GM23248 (cell line): ENCODE data around the gene HLCS. TPM values are rescaled to one million over a fixed set of nuclear protein-coding genes. Genes with fewer than 3 reads are reported as not detected.

Experiments
- DNase-seq: peaks from one replicate; pipeline ENCODE4 v3.0.0-alpha.2; 2015
- H2AFZ ChIP-seq: fragments of 200-600 bp; sonication (generic); 2 replicates; pipeline ENCODE4 v1.6.1; 2016; ENCODE audit warnings: antibody characterized with exemption
- H3F3A ChIP-seq: fragments of 200-600 bp; sonication (generic); 2 replicates; pipeline ENCODE4 v1.6.1; 2016; ENCODE audit warnings: mild to moderate bottlenecking, antibody characterized with exemption, mixed run types; ENCODE audit not compliant: insufficient read depth
- H3K27ac ChIP-seq: fragments of 200-600 bp; sonication (generic); 2 replicates; pipeline ENCODE4 v1.5.1; 2016; ENCODE audit warnings: mild to moderate bottlenecking
- H3K27me3 ChIP-seq: fragments of 200-600 bp; sonication (generic); replicated peaks from 2 replicates; pipeline ENCODE4 v1.6.1; 2016; ENCODE audit warnings: mild to moderate bottlenecking; ENCODE audit not compliant: insufficient read depth
- H3K36me3 ChIP-seq: fragments of 200-600 bp; sonication (generic); 2 replicates; pipeline ENCODE4 v1.6.1; 2016; ENCODE audit warnings: low read depth, mild to moderate bottlenecking
- H3K4me1 ChIP-seq: fragments of 200-600 bp; sonication (generic); 2 replicates; pipeline ENCODE4 v1.6.1; 2016; ENCODE audit warnings: mild to moderate bottlenecking; ENCODE audit not compliant: insufficient read depth
- H3K4me2 ChIP-seq: fragments of 200-600 bp; sonication (generic); one replicate; pipeline ENCODE4 v1.6.1; 2016; ENCODE audit warnings: mild to moderate bottlenecking; ENCODE audit not compliant: unreplicated experiment
- H3K4me3 ChIP-seq: fragments of 200-600 bp; sonication (generic); 2 replicates; pipeline ENCODE4 v1.5.1; 2016; ENCODE audit warnings: mild to moderate bottlenecking
- H3K79me2 ChIP-seq: fragments of 200-600 bp; sonication (generic); 2 replicates; pipeline ENCODE4 v1.6.1; 2016; ENCODE audit warnings: mild to moderate bottlenecking; ENCODE audit not compliant: insufficient read depth
- H3K9ac ChIP-seq: fragments of 200-600 bp; sonication (generic); 2 replicates; pipeline ENCODE4 v1.6.1; 2016; ENCODE audit warnings: mild to moderate bottlenecking
- H3K9me2 ChIP-seq: fragments of 200-600 bp; sonication (generic); 2 replicates; pipeline ENCODE4 v1.6.1; 2016; ENCODE audit warnings: mixed run types, mild to moderate bottlenecking, moderate library complexity; ENCODE audit not compliant: insufficient read depth
- H3K9me3 ChIP-seq: fragments of 200-600 bp; sonication (generic); one replicate; pipeline ENCODE4 v1.6.1; 2017; ENCODE audit warnings: low read depth
- H4K20me1 ChIP-seq: fragments of 200-600 bp; sonication (generic); 2 replicates; pipeline ENCODE4 v1.6.0; 2016; ENCODE audit not compliant: insufficient read depth
- EZH2 ChIP-seq: fragments of 200-600 bp; sonication (generic); IDR thresholded peaks from 2 replicates; pipeline ENCODE4 v1.6.1; 2018; ENCODE audit warnings: antibody characterized with exemption, mild to moderate bottlenecking; ENCODE audit not compliant: insufficient read depth, poor library complexity, severe bottlenecking
- EZH2phosphoT487 ChIP-seq: fragments of 200-600 bp; sonication (generic); IDR thresholded peaks from 2 replicates; pipeline ENCODE4 v1.6.1; 2018; ENCODE audit warnings: antibody characterized with exemption, moderate library complexity, mild to moderate bottlenecking, low read depth; ENCODE audit not compliant: insufficient read depth
- WGBS, 2 experiments: methylation state at CpG; one replicate each; pipeline ENCODE4 v1.1.6; 2015 to 2017; ENCODE audit warnings: low lambda C conversion rate in 2 of 2, low coverage in 1 of 2; ENCODE audit errors: missing lambda C conversion rate in 2 of 2; 5-methylcytosine and 5-hydroxymethylcytosine counted together
- in situ Hi-C: fragments of 300-500 bp; cut with MboI; formaldehyde crosslinking; loops from 2 replicates; pipeline ENCODE4 v1.15.0; 2020
- polyA plus RNA-seq: library from polyadenylated mRNA; unstranded; fragments of >200 nt; fragmentation: Nextera tagmentation; extraction: Ambion mirVana; gene quantifications from 2 replicates; pipeline ENCODE4 v1.2.1, GENCODE V29; 2016
- total RNA-seq: library from RNA; depleted of rRNA; stranded (reverse); fragments of >200 nt; shearing (Covaris generic); gene quantifications from 2 replicates; pipeline ENCODE4 v1.2.3, GENCODE V29; 2014

The HLCS gene
- total and polyA plus RNA-seq, 2 experiments from 2014 or later: 21.4 to 42.5 TPM

GRCh38 chr21:36725793-36726386, 240.6 kb downstream of the HLCS start:
- Histone ChIP-seq H4K20me1 (no peaks in the 10 kb centered on the region), H3K79me2 (no peaks in the 10 kb centered on the region), H3K9ac (no peak overlapping the region), H3K9me2 (no peaks in the 10 kb centered on the region), H3K9me3 (no peaks in the 10 kb centered on the region), H3F3A (no peaks in the 10 kb centered on the region), H3K27me3 (peaks cover 52% of the 10 kb centered on the region), H3K4me1 (no peaks in the 10 kb centered on the region), H3K4me2 (no peak overlapping the region), H3K36me3 (no peaks in the 10 kb centered on the region), H2AFZ (no peak overlapping the region), H3K27ac (no peak overlapping the region), H3K4me3 (no peak overlapping the region)
- in situ Hi-C loops: loop anchor here (25.0 kb wide), 1 partner anchor 89 kb away; no protein-coding TSS in a partner anchor
- no peak for DNase-seq
- TF ChIP-seq EZH2phosphoT487: no peak
- TF ChIP-seq EZH2: no peak
- 70 to 76% methylated on average over 12 of the region's 12 CpGs for WGBS, 2 experiments

- no peaks in the 10 kb centered on the region for H3K4me1 ChIP-seq
These were observed 241.8 kb downstream of the HLCS start for GRCh38 chr21:36724660-36725059.

GRCh38 chr21:36723371-36723881, 243.0 kb downstream of the HLCS start:
- Histone ChIP-seq H3K9me3 (no peaks in the 10 kb centered on the region), H3K4me1 (no peaks in the 10 kb centered on the region), H4K20me1 (no peaks in the 10 kb centered on the region), H3K79me2 (no peaks in the 10 kb centered on the region), H3F3A (no peaks in the 10 kb centered on the region), H3K27me3 (peaks cover 42% of the 10 kb centered on the region), H3K27ac (no peak overlapping the region), H3K9ac (no peak overlapping the region), H2AFZ (no peak overlapping the region), H3K9me2 (no peaks in the 10 kb centered on the region), H3K4me2 (no peak overlapping the region), H3K4me3 (no peak overlapping the region), H3K36me3 (no peaks in the 10 kb centered on the region)
- 66 to 74% methylated on average over 14 of the region's 14 CpGs for WGBS, 2 experiments
- no peak for DNase-seq
- no peak for TF ChIP-seq EZH2
- no peak for TF ChIP-seq EZH2phosphoT487
- in situ Hi-C loops: no loop called here

More at GRCh38 chr21:36724660-36725059, 241.8 kb downstream of the HLCS start:
- no peaks in the 10 kb centered on the region for H3K9me3 ChIP-seq
- no peaks in the 10 kb centered on the region for H3F3A ChIP-seq
- H2AFZ ChIP-seq: no peak overlapping the region
- no peak overlapping the region for H3K27ac ChIP-seq
- peaks cover 53% of the 10 kb centered on the region for H3K27me3 ChIP-seq
- no peaks in the 10 kb centered on the region for H3K9me2 ChIP-seq
- no peak for TF ChIP-seq EZH2
- TF ChIP-seq EZH2phosphoT487: no peak
- no peaks in the 10 kb centered on the region for H3K36me3 ChIP-seq
- H3K4me3 ChIP-seq: no peak overlapping the region
- in situ Hi-C loops: loop anchor here (25.0 kb wide), 1 partner anchor 87 kb away; no protein-coding TSS in a partner anchor
- no peak for DNase-seq
- H3K9ac ChIP-seq: no peak overlapping the region
- WGBS, 2 experiments: 12 to 17% methylated on average over 3 of the region's 3 CpGs
- no peak overlapping the region for H3K4me2 ChIP-seq
- H4K20me1 ChIP-seq: no peaks in the 10 kb centered on the region
- H3K79me2 ChIP-seq: no peaks in the 10 kb centered on the region

GRCh38 chr21:36722370-36723368, 243.8 kb downstream of the HLCS start:
- DNase-seq: no peak
- no peaks in the 10 kb centered on the region for H4K20me1 ChIP-seq
- no peaks in the 10 kb centered on the region for H3K79me2 ChIP-seq
- no peak overlapping the region for H3K9ac ChIP-seq
- peaks cover 40% of the 10 kb centered on the region for H3K27me3 ChIP-seq
- in situ Hi-C loops: no loop called here
- no peak overlapping the region for H3K4me3 ChIP-seq
- 63 to 64% methylated on average over 25 of the region's 25 CpGs for WGBS, 2 experiments
- no peak overlapping the region for H3K4me2 ChIP-seq
- H2AFZ ChIP-seq: no peak overlapping the region
- H3F3A ChIP-seq: no peaks in the 10 kb centered on the region
- H3K4me1 ChIP-seq: no peaks in the 10 kb centered on the region
- no peak overlapping the region for H3K27ac ChIP-seq
- TF ChIP-seq EZH2phosphoT487: no peak
- no peak for TF ChIP-seq EZH2
- H3K9me3 ChIP-seq: no peaks in the 10 kb centered on the region
- H3K9me2 ChIP-seq: no peaks in the 10 kb centered on the region
- no peaks in the 10 kb centered on the region for H3K36me3 ChIP-seq
